HCT116 (cell line): ENCODE data around the gene HNRNPK. TPM values are rescaled to one million over a fixed set of nuclear protein-coding genes. Genes with fewer than 3 reads are reported as not detected.

Experiments
- ATAC-seq: fragments of 200-7000 bp; cut with Tn5 transposase; 2 replicates; pipeline ENCODE4 v1.9.1; 2020; ENCODE audit warnings: mild to moderate bottlenecking, moderate library complexity
- BruUV-seq: library from RNA; stranded (reverse); fragments of 400-500 nt; replicated peaks from 2 replicates; lab custom pipeline; 2021; lab: Mats Ljungman, UMichigan
- CTCF ChIA-PET: fragments of 300-600 bp; sonication (Branson Sonifier 250); formaldehyde crosslinking; loops from one replicate; lab custom pipeline; 2021; ENCODE audit warnings: antibody characterized with exemption; lab: Charles Lee
- POLR2A ChIA-PET: fragments of 300-600, 350-600 bp; sonication (Branson Sonifier 250); formaldehyde crosslinking; loops from one replicate; lab custom pipeline; 2021; ENCODE audit warnings: antibody characterized with exemption; lab: Charles Lee
- RAD21 ChIA-PET, 2 experiments: fragments of 300-600 bp; sonication (Branson Sonifier 250); formaldehyde crosslinking; loops; one replicate each; lab custom pipeline; 2023; ENCODE audit warnings: low total read pairs in 2 of 2; ENCODE audit not compliant: uncharacterized antibody in 2 of 2, unreplicated experiment in 2 of 2, low non-redundant PET in 1 of 2; lab: Charles Lee
- DNase-seq: peaks from one replicate; pipeline ENCODE4 v3.0.0-alpha.2; 2010; ENCODE audit warnings: low read depth, low spot score
- H2AFZ ChIP-seq: fragments of 200-600 bp; shearing (Covaris generic), sonication (generic); 2 replicates; pipeline ENCODE4 v1.6.1; 2017; ENCODE audit warnings: low read depth, mixed run types, mixed read lengths, antibody characterized with exemption, low read length; ENCODE audit not compliant: poor library complexity, severe bottlenecking
- H3K27ac ChIP-seq: 2 replicates; pipeline ENCODE4 v1.5.1; 2012; ENCODE audit warnings: low read depth, low read length
- H3K27me3 ChIP-seq: fragments of 200-600 bp; sonication (generic); 2 replicates; pipeline ENCODE4 v1.6.1; 2016; ENCODE audit warnings: mixed run types, low read length, mixed read lengths; ENCODE audit not compliant: insufficient read depth
- H3K36me3 ChIP-seq, 2 experiments: fragments of 200-500 bp in 1 of 2; fragments of 200-600 bp in 1 of 2; sonication (Bioruptor generic) in 1 of 2; sonication (generic) in 1 of 2; 2 replicates each; pipeline versions ENCODE4 v1.5.1 to v1.6.1; 2014 to 2016; ENCODE audit warnings: low read length in 2 of 2, inconsistent platforms in 1 of 2, mixed read lengths in 1 of 2, mixed run types in 1 of 2; ENCODE audit not compliant: insufficient read depth in 2 of 2, control insufficient read depth in 1 of 2
- H3K4me1 ChIP-seq, 2 experiments: fragments of 200-600 bp in 1 of 2; sonication (generic) in 1 of 2; 2 replicates each; pipeline versions ENCODE4 v1.5.1 to v1.6.1; 2012 to 2017; ENCODE audit warnings: low read length in 2 of 2, inconsistent platforms in 1 of 2, mild to moderate bottlenecking in 1 of 2, mixed read lengths in 1 of 2, mixed run types in 1 of 2, moderate library complexity in 1 of 2; ENCODE audit not compliant: insufficient read depth in 2 of 2, control insufficient read depth in 1 of 2
- H3K4me2 ChIP-seq: fragments of 200-600 bp; sonication (generic); 2 replicates; pipeline ENCODE4 v1.6.1; 2017; ENCODE audit warnings: mixed run types, low read length, mixed read lengths
- H3K4me3 ChIP-seq, 2 experiments: fragments of 200-600 bp in 1 of 2; sonication (generic) in 1 of 2; replicated peaks in 1 of 2; 2 replicates each; pipeline ENCODE4 v1.5.1; 2011 to 2016; ENCODE audit warnings: low read length in 2 of 2, control low read depth in 1 of 2, low read depth in 1 of 2, mild to moderate bottlenecking in 1 of 2, mixed read lengths in 1 of 2, mixed run types in 1 of 2
- H3K79me2 ChIP-seq: fragments of 200-600 bp; sonication (generic); 2 replicates; pipeline ENCODE4 v1.6.1; 2017; ENCODE audit warnings: mild to moderate bottlenecking, mixed run types, low read length, moderate library complexity, mixed read lengths; ENCODE audit not compliant: insufficient read depth
- H3K9ac ChIP-seq: fragments of 200-600 bp; sonication (generic); 2 replicates; pipeline ENCODE4 v1.6.1; 2016; ENCODE audit warnings: low read length, mixed read lengths
- H3K9me2 ChIP-seq: fragments of 200-600 bp; sonication (generic), shearing (Covaris generic); 2 replicates; pipeline ENCODE4 v1.6.1; 2017; ENCODE audit warnings: mixed run types, mild to moderate bottlenecking, moderate library complexity; ENCODE audit not compliant: insufficient read depth
- H3K9me3 ChIP-seq, 2 experiments: fragments of 200-500 bp in 1 of 2; fragments of 200-600 bp in 1 of 2; sonication (Bioruptor generic) in 1 of 2; sonication (generic) in 1 of 2; 2 replicates each; pipeline ENCODE4 v1.6.1; 2014 to 2017; ENCODE audit warnings: low read length in 2 of 2, mixed read lengths in 2 of 2, inconsistent platforms in 1 of 2, low read depth in 1 of 2, mild to moderate bottlenecking in 1 of 2, mixed run types in 1 of 2, moderate library complexity in 1 of 2; ENCODE audit not compliant: control insufficient read depth in 1 of 2, insufficient read depth in 1 of 2
- H4K20me1 ChIP-seq: fragments of 200-600 bp; sonication (generic), shearing (Covaris generic); 2 replicates; pipeline ENCODE4 v1.6.1; 2017; ENCODE audit warnings: mixed run types, mild to moderate bottlenecking, moderate library complexity; ENCODE audit not compliant: insufficient read depth
- CBX3 ChIP-seq: IDR thresholded peaks from 2 replicates; pipeline ENCODE4 v1.6.1; 2012; ENCODE audit warnings: low read depth
- EZH2 ChIP-seq: fragments of 200-600 bp; sonication (generic); IDR thresholded peaks from 2 replicates; pipeline ENCODE4 v1.6.1; 2017; ENCODE audit warnings: antibody characterized with exemption, mixed run types
- EZH2phosphoT487 ChIP-seq: fragments of 200-600 bp; IDR thresholded peaks from 2 replicates; pipeline ENCODE4 v1.6.1; 2018; ENCODE audit warnings: antibody characterized with exemption, borderline replicate concordance
- JUND ChIP-seq: IDR thresholded peaks from 2 replicates; pipeline ENCODE4 v1.6.1; 2012
- MAX ChIP-seq: IDR thresholded peaks from 2 replicates; pipeline ENCODE4 v1.6.1; 2012
- POLR2AphosphoS5 ChIP-seq: IDR thresholded peaks from 2 replicates; pipeline ENCODE4 v1.6.1; 2011; ENCODE audit warnings: mild to moderate bottlenecking, low read depth, low read length, moderate library complexity
- RAD21 ChIP-seq: IDR thresholded peaks from 2 replicates; pipeline ENCODE4 v1.6.1; 2012; ENCODE audit warnings: low read depth, mild to moderate bottlenecking
- REST ChIP-seq: IDR thresholded peaks from 2 replicates; pipeline ENCODE4 v1.6.1; 2012; ENCODE audit warnings: low read depth
- SRF ChIP-seq: IDR thresholded peaks from 2 replicates; pipeline ENCODE4 v1.6.1; 2012; ENCODE audit warnings: low read depth
- TCF7L2 ChIP-seq: IDR thresholded peaks from 2 replicates; pipeline ENCODE4 v1.7.0; 2011; ENCODE audit warnings: borderline replicate concordance, inconsistent platforms; ENCODE audit not compliant: insufficient read depth, insufficient read length; ENCODE audit errors: extremely low read depth
- ZNF274 ChIP-seq: fragments of 200-500 bp; sonication (Bioruptor generic); IDR thresholded peaks from 2 replicates; pipeline ENCODE4 v1.6.1; 2014; ENCODE audit warnings: mild to moderate bottlenecking, low read depth, low read length, inconsistent platforms
- intact Hi-C: fragments of 100-400 bp; cut with micrococcal nuclease; formaldehyde crosslinking; loops from 2 replicates; pipeline ENCODE4 v1.10.0; 2022
- total RNA-seq: library from RNA; stranded (reverse); gene quantifications from one replicate; pipeline ENCODE4 v1.2.1, GENCODE V29; 2021; ENCODE audit not compliant: unreplicated experiment
- TF ChIP-seq, protein P1 (sequence below), 3 experiments: fragments of 200-600 bp in 1 of 3; sonication (generic) in 1 of 3; IDR thresholded peaks in 2 of 3; conservative IDR thresholded peaks in 1 of 3; 2 replicates each; pipeline ENCODE4 v1.5.1; 2012 to 2017; ENCODE audit warnings: low read depth in 2 of 3, low read length in 2 of 3, antibody characterized with exemption in 1 of 3, borderline replicate concordance in 1 of 3, control low read depth in 1 of 3, mild to moderate bottlenecking in 1 of 3, mixed read lengths in 1 of 3, mixed run types in 1 of 3, moderate library complexity in 1 of 3; ENCODE audit not compliant: insufficient read depth in 1 of 3

HNRNPK gene
- total RNA-seq, 1 experiment from 2014 or later, result 624 TPM

DNA sequence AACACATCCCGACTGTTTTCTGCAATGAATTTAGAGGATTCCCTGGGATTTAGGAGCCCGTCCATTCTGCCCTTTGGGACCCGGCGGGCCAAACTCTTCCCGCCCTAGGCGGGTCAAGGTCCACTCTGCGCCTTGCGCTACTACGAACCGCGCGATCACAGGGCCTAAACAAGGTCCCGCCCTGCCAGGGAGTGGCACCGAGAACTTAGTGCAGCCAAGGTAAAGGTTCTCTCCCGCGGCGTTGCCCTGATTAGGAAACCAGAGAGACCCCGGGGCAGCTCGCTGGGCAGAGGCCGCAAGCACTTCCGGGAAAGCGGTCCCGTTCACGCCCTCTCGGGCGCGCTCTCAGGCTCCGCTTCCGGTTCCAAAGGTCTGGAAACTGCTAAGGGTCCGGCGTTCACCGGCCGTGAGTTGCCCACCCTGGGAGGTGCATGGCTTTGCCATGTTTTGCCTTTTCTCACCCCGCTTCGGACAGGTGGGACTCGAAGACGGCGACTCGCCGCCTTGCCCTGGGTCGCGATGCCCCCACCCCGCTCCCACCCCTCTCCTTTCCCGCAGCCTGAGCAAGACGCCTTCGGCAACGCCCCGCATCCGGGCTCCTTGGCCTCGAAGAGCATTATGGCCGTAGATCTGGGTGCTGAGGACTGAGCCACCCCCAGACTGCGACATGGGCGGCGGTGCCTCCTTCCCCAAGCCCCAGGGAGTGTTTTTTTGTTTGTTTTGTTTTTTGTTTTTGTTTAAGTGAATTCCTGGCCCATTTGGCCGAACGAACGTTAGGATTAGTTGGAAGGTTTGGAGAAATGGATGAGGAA is 23.4 kb downstream of the HNRNPK start:
- TF ChIP-seq EZH2phosphoT487 (no peak), TCF7L2 (no peak), RAD21 (no peak), SRF (no peak), ZNF274 (no peak), EZH2 (no peak), JUND (no peak), CBX3 (no peak), POLR2AphosphoS5 (no peak), MAX (no peak), REST (no peak)
- TF ChIP-seq, protein P1, sequence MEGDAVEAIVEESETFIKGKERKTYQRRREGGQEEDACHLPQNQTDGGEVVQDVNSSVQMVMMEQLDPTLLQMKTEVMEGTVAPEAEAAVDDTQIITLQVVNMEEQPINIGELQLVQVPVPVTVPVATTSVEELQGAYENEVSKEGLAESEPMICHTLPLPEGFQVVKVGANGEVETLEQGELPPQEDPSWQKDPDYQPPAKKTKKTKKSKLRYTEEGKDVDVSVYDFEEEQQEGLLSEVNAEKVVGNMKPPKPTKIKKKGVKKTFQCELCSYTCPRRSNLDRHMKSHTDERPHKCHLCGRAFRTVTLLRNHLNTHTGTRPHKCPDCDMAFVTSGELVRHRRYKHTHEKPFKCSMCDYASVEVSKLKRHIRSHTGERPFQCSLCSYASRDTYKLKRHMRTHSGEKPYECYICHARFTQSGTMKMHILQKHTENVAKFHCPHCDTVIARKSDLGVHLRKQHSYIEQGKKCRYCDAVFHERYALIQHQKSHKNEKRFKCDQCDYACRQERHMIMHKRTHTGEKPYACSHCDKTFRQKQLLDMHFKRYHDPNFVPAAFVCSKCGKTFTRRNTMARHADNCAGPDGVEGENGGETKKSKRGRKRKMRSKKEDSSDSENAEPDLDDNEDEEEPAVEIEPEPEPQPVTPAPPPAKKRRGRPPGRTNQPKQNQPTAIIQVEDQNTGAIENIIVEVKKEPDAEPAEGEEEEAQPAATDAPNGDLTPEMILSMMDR (IDR thresholded peaks at IDR 0.05 in 2 of 3, conservative IDR thresholded peaks at IDR 0.05 in 1 of 3; ENCODE audit: borderline replicate concordance in 1 of 3, insufficient read depth in 1 of 3, low read depth in 2 of 3, low read length in 2 of 3), result no peak
- TF ChIP-seq, all 23 proteins: peak for 0
- DNase-seq (no peak), ATAC-seq (no peak)
- ChIA-PET RAD21 (no interaction called here), POLR2A (no interaction called here), CTCF (no interaction called here)
- Histone ChIP-seq H3K9ac (no peak overlapping the region), H3K9me2 (no peaks in the 10 kb centered on the region), H3K4me3 (no peak overlapping the region), H3K9me3 (no peaks in the 10 kb centered on the region), H4K20me1 (no peaks in the 10 kb centered on the region), H3K4me1 (no peaks in the 10 kb centered on the region), H3K4me2 (no peak overlapping the region), H2AFZ (no peak overlapping the region), H3K27me3 (no peaks in the 10 kb centered on the region), H3K27ac (no peak overlapping the region), H3K79me2 (no peaks in the 10 kb centered on the region), H3K36me3 (no peaks in the 10 kb centered on the region)
- intact Hi-C loops, result no loop called here
- BruUV-seq, result no TSS peak
